IMR-90 (cell line): Measurements from ENCODE around the gene AMY1C.

Source experiments
- BHLHE40 ChIP-seq: fragments of 150-350 bp; IDR thresholded peaks from 2 replicates; pipeline ENCODE4 v1.6.1; 2016; ENCODE audit warnings: mild to moderate bottlenecking, low read depth, low read length
- CEBPB ChIP-seq: IDR thresholded peaks from 2 replicates; pipeline ENCODE4 v1.6.1; 2012; ENCODE audit warnings: low read depth, low read length, improper control_type of control experiment
- CHD1 ChIP-seq: IDR thresholded peaks from 2 replicates; pipeline ENCODE4 v1.6.1; 2012; ENCODE audit warnings: low read depth, low read length, improper control_type of control experiment
- CTCF ChIP-seq: conservative IDR thresholded peaks from 2 replicates; pipeline ENCODE4 v1.5.1; 2012; ENCODE audit warnings: mild to moderate bottlenecking, low read depth, low read length, improper control_type of control experiment
- ELK1 ChIP-seq: fragments of 150-350 bp; IDR thresholded peaks from 2 replicates; pipeline ENCODE4 v1.6.1; 2016; ENCODE audit warnings: low read depth, mild to moderate bottlenecking, low read length, moderate library complexity, borderline replicate concordance
- MAFK ChIP-seq: IDR thresholded peaks from 2 replicates; pipeline ENCODE4 v1.6.1; 2012; ENCODE audit warnings: low read depth, low read length, improper control_type of control experiment
- MAZ ChIP-seq: IDR thresholded peaks from 2 replicates; pipeline ENCODE4 v1.6.1; 2012; ENCODE audit warnings: low read depth, mild to moderate bottlenecking, low read length, improper control_type of control experiment, moderate library complexity, borderline replicate concordance
- POLR2A ChIP-seq: IDR thresholded peaks from 2 replicates; pipeline ENCODE4 v1.6.1; 2012; ENCODE audit warnings: mild to moderate bottlenecking, low read depth, low read length
- RAD21 ChIP-seq: IDR thresholded peaks from 2 replicates; pipeline ENCODE4 v1.6.1; 2012; ENCODE audit warnings: low read length, improper control_type of control experiment

GRCh38 chr1:103783944-103784377 is 34.3 kb downstream of the AMY1C start:
- TF ChIP-seq POLR2A: no peak
- no peak for TF ChIP-seq CTCF
- no peak for TF ChIP-seq MAFK
- no peak for TF ChIP-seq CEBPB
- no peak for TF ChIP-seq BHLHE40
- TF ChIP-seq ELK1: no peak
- TF ChIP-seq RAD21: no peak
- TF ChIP-seq MAZ: no peak
- no peak for TF ChIP-seq CHD1
